Measurements from ENCODE around the gene ABHD12B.

- TF ChIP-seq EZH2 (IDR thresholded peaks at IDR 0.05; ENCODE audit: borderline replicate concordance, low read length) = no peak
- no peak for TF ChIP-seq CTCF (IDR thresholded peaks at IDR 0.05; ENCODE audit: low read length)
These were observed 11.3 kb downstream of the ABHD12B start for GRCh38 chr14:50882932-50883826.
